Measurements from ENCODE around the gene GBF1. TPM values are rescaled to one million over a fixed set of nuclear protein-coding genes. Genes with fewer than 3 reads are reported as not detected.

Gene GBF1
- total RNA-seq, 1 experiment from 2014 or later, result 50.6 TPM

GRCh38 chr10:102419269-102420180, 174.2 kb downstream of the GBF1 start:
- Mint-ChIP-seq H3K9me3 (ENCODE audit: unreplicated experiment) (no peaks in the 10 kb centered on the region), H3K4me1 (ENCODE audit: insufficient read depth, unreplicated experiment) (peaks cover 5% of the 10 kb centered on the region), H3K27ac (ENCODE audit: low read depth, unreplicated experiment) (peak overlapping the region; percentile 94), H3K36me3 (ENCODE audit: insufficient read depth, unreplicated experiment) (peaks cover 14% of the 10 kb centered on the region), H3K4me3 (ENCODE audit: unreplicated experiment) (peak overlapping the region; percentile 99), H3K27me3 (ENCODE audit: insufficient read depth, unreplicated experiment) (peaks cover 11% of the 10 kb centered on the region)
- peak; percentile 47 for DNase-seq (ENCODE audit: unreplicated experiment)
- ChIA-PET CTCF (interaction anchor here (1.0 to 8.6 kb wide), 6 partner anchors 15 to 189 kb away, joined by 3 to 137 read pairs (median 5); partner anchors contain the start of gene NFKB2), POLR2A (interaction anchor here (0.6 to 6.1 kb wide), 20 partner anchors 10 to 601 kb away, joined by 3 to 119 read pairs (median 6); partner anchors contain the start of genes ACTR1A, C10orf95, CUEDC2 and GBF1)
- intact Hi-C loops (cut with micrococcal nuclease), result loop anchor here (2.0 to 10.0 kb wide), 4 partner anchors 17 to 195 kb away; partner anchors contain the start of genes ELOVL3 and NFKB2
- no peak for TF ChIP-seq CTCF (IDR thresholded peaks at IDR 0.05; ENCODE audit: unreplicated experiment)
- no TSS peak for BruUV-seq (replicated peaks)

GRCh38 chr10:102420181-102420713, 174.9 kb downstream of the GBF1 start:
- peaks cover 17% of the 10 kb centered on the region for H3K36me3 Mint-ChIP-seq (ENCODE audit: insufficient read depth, unreplicated experiment)
- ChIA-PET CTCF (interaction anchor here (0.6 to 8.6 kb wide), 12 partner anchors 12 to 330 kb away, joined by 3 to 137 read pairs (median 4); partner anchors contain the start of genes CUEDC2 and NFKB2), POLR2A (interaction anchor here (0.7 to 6.1 kb wide), 26 partner anchors 11 to 742 kb away, joined by 3 to 119 read pairs (median 5); partner anchors contain the start of genes ACTR1A, C10orf95, CUEDC2 and GBF1)
- intact Hi-C loops (cut with micrococcal nuclease), result loop anchor here (2.0 to 10.0 kb wide), 4 partner anchors 17 to 195 kb away; partner anchors contain the start of genes ELOVL3 and NFKB2
- BruUV-seq (replicated peaks), result no TSS peak
- peaks cover 5% of the 10 kb centered on the region for H3K4me1 Mint-ChIP-seq (ENCODE audit: insufficient read depth, unreplicated experiment)
- peak overlapping the region; percentile 99 for H3K4me3 Mint-ChIP-seq (ENCODE audit: unreplicated experiment)
- no peaks in the 10 kb centered on the region for H3K9me3 Mint-ChIP-seq (ENCODE audit: unreplicated experiment)
- H3K27me3 Mint-ChIP-seq (ENCODE audit: insufficient read depth, unreplicated experiment), result peaks cover 11% of the 10 kb centered on the region
- TF ChIP-seq CTCF (IDR thresholded peaks at IDR 0.05; ENCODE audit: unreplicated experiment), result no peak
- no peak for DNase-seq (ENCODE audit: unreplicated experiment)
- H3K27ac Mint-ChIP-seq (ENCODE audit: low read depth, unreplicated experiment), result peak overlapping the region; percentile 94

- Mint-ChIP-seq H3K36me3 (ENCODE audit: insufficient read depth, unreplicated experiment) (peaks cover 17% of the 10 kb centered on the region), H3K4me3 (ENCODE audit: unreplicated experiment) (peak within 1 kb of the TSS; percentile 99), H3K4me1 (ENCODE audit: insufficient read depth, unreplicated experiment) (peaks cover 5% of the 10 kb centered on the region), H3K27me3 (ENCODE audit: insufficient read depth, unreplicated experiment) (peaks cover 6% of the 10 kb centered on the region), H3K9me3 (ENCODE audit: unreplicated experiment) (no peaks in the 10 kb centered on the region), H3K27ac (ENCODE audit: low read depth, unreplicated experiment) (peak within 1 kb of the TSS; percentile 94)
- TF ChIP-seq CTCF (IDR thresholded peaks at IDR 0.05; ENCODE audit: unreplicated experiment), result no peak
- CTCF ChIA-PET, result interaction anchor here (0.6 to 8.6 kb wide), 16 partner anchors 12 to 330 kb away, joined by 3 to 137 read pairs (median 4); partner anchors contain the start of genes CUEDC2 and NFKB2
- intact Hi-C loops (cut with micrococcal nuclease), result loop anchor here (2.0 to 10.0 kb wide), 4 partner anchors 18 to 196 kb away; partner anchors contain the start of genes ELOVL3 and NFKB2
- POLR2A ChIA-PET, result interaction anchor here (0.6 to 6.1 kb wide), 30 partner anchors 8 to 1939 kb away, joined by 3 to 119 read pairs (median 5); partner anchors contain the start of genes ACTR1A, C10orf95, CUEDC2 and GBF1
- DNase-seq (ENCODE audit: unreplicated experiment), result peak; percentile 98
- no TSS peak for BruUV-seq (replicated peaks)
These were observed 175.6 kb downstream of the GBF1 start, which contains the start of gene FBXL15 for GRCh38 chr10:102420714-102421506. Gene FBXL15 (plus strand): TSS chr10:102420836. CDS start chr10:102421130, 294 bp downstream.
